Measurements from ENCODE around the gene STXBP2. TPM values are rescaled to one million over a fixed set of nuclear protein-coding genes. Genes with fewer than 3 reads are reported as not detected.

Gene STXBP2
- total RNA-seq, 1 experiment from 2014 or later: 92.5 TPM

DNA sequence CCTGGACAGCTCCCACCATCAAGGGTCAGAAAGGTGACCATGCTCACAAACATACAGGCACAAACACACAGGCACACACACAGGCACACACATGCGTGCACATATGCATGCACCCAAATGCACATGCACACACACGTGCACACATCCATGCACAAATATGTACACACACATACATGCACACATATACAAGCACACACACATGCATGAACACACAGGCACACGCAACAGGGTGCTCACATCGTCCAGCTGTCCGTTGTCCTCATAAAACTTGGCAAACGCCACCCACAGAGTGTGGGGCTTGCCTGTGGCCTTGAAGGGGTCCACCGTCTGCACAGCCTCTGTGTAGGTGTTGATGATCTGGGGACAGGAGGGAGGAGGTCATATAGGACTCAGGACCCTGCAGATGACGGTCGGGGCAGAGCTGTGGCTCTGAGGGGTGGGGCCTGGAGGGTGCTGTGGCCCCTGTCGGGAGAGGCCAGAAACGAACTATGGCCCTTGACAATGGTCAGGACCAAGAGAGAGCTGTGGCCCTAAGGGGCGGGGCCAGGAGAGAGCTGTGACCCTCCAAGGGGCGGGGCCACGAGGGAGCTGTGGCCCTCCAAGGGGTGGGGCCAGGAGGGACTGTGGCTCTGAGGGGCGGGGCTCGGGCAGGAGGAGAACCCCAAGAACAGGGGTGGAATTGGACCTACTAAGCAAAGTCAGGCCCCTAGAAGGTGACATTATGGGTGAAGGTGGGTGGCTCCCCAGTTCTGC is 13.8 kb upstream of the STXBP2 start:
- no peak overlapping the region for H3K27ac Mint-ChIP-seq
- H4K20me1 ChIP-seq (ENCODE audit: control insufficient read depth, insufficient read depth, insufficient read length): no peaks in the 10 kb centered on the region

More for the DNA sequence above, 13.8 kb upstream of the STXBP2 start:
- H2AFZ ChIP-seq (ENCODE audit: low read length): no peak overlapping the region
- H3K4ac ChIP-seq (ENCODE audit: low read depth, low read length): no peak overlapping the region
- no peak overlapping the region for H3K14ac ChIP-seq (ENCODE audit: insufficient read depth, low read length)
- no peak overlapping the region for H3T11ph ChIP-seq (ENCODE audit: low read length)
- TF ChIP-seq, protein P1, sequence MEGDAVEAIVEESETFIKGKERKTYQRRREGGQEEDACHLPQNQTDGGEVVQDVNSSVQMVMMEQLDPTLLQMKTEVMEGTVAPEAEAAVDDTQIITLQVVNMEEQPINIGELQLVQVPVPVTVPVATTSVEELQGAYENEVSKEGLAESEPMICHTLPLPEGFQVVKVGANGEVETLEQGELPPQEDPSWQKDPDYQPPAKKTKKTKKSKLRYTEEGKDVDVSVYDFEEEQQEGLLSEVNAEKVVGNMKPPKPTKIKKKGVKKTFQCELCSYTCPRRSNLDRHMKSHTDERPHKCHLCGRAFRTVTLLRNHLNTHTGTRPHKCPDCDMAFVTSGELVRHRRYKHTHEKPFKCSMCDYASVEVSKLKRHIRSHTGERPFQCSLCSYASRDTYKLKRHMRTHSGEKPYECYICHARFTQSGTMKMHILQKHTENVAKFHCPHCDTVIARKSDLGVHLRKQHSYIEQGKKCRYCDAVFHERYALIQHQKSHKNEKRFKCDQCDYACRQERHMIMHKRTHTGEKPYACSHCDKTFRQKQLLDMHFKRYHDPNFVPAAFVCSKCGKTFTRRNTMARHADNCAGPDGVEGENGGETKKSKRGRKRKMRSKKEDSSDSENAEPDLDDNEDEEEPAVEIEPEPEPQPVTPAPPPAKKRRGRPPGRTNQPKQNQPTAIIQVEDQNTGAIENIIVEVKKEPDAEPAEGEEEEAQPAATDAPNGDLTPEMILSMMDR (conservative IDR thresholded peaks at IDR 0.05): no peak
- WGBS (ENCODE audit: extremely low coverage, insufficient read length, low lambda C conversion rate): no CpG with 5 or more reads among the region's 16 CpGs
- H2AK5ac ChIP-seq (ENCODE audit: insufficient read length, low read length): no peak overlapping the region
- Mint-ChIP-seq H3K27me3 (ENCODE audit: low read depth) (no peaks in the 10 kb centered on the region), H3K4me1 (peaks cover under 1% of the 10 kb centered on the region in 2 experiments; a peak in 2 of 4 replicates), H3K4me3 (no peak overlapping the region; a peak in 1 of 5 replicates), H3K9me3 (no peaks in the 10 kb centered on the region), H3K36me3 (ENCODE audit: insufficient read depth in 1 of 3, low read depth in 3 of 3) (peaks cover 30 to 56% (median 42%) of the 10 kb centered on the region in 3 experiments; a peak in 6 of 7 replicates)
- no peak overlapping the region for H3K27ac ChIP-seq (ENCODE audit: insufficient read length, low read depth, low read length)
- no peak overlapping the region for H2BK20ac ChIP-seq (ENCODE audit: low read depth, low read length, poor library complexity, severe bottlenecking)
- H3K9ac ChIP-seq (ENCODE audit: extremely low read depth, insufficient read length, low read length): no peak overlapping the region
- no peak overlapping the region for H3K56ac ChIP-seq (ENCODE audit: insufficient read length, low read depth, low read length)
- no peak overlapping the region for H3K18ac ChIP-seq (ENCODE audit: insufficient read length, low read depth, low read length)
- DNase-seq: no peak
- H3K4me1 ChIP-seq (ENCODE audit: insufficient read depth, low read length): no peaks in the 10 kb centered on the region
- H4K91ac ChIP-seq (ENCODE audit: insufficient read length, low read depth, low read length): no peak overlapping the region
- H2BK120ac ChIP-seq (ENCODE audit: low read depth, low read length, poor library complexity, severe bottlenecking): no peak overlapping the region
- H3K23me2 ChIP-seq (ENCODE audit: insufficient read length, low read depth, low read length, poor library complexity, severe bottlenecking): no peaks in the 10 kb centered on the region
- H4K8ac ChIP-seq (replicated peaks; ENCODE audit: insufficient read length, low read depth, low read length): no peak overlapping the region
- H3K79me2 ChIP-seq (ENCODE audit: insufficient read depth, low read length): peaks cover 9% of the 10 kb centered on the region; the same call in 1 of the 2 replicates
- H2BK5ac ChIP-seq (ENCODE audit: insufficient read length, low read length): no peak overlapping the region
- H3K9me3 ChIP-seq (ENCODE audit: control insufficient read depth, low read depth, low read length): no peaks in the 10 kb centered on the region
- no peak overlapping the region for H3K4me2 ChIP-seq (ENCODE audit: insufficient read depth, insufficient read length, low read length)
- H2BK12ac ChIP-seq (ENCODE audit: insufficient read length, low read depth, low read length): no peak overlapping the region
- H2BK15ac ChIP-seq (ENCODE audit: low read depth, low read length): no peak overlapping the region
- H3K27me3 ChIP-seq (ENCODE audit: insufficient read depth, low read length): peaks cover 2% of the 10 kb centered on the region; the same call in 1 of the 2 replicates
- peaks cover 9% of the 10 kb centered on the region for H3K79me1 ChIP-seq (ENCODE audit: insufficient read depth, low read depth, low read length, poor library complexity, severe bottlenecking)
- H3K23ac ChIP-seq (ENCODE audit: insufficient read length, low read depth, low read length): no peak overlapping the region
- no peak overlapping the region for H4K5ac ChIP-seq (ENCODE audit: insufficient read length, low read depth, low read length)
